ENCODE measurements around the gene LRMDA.

DNA sequence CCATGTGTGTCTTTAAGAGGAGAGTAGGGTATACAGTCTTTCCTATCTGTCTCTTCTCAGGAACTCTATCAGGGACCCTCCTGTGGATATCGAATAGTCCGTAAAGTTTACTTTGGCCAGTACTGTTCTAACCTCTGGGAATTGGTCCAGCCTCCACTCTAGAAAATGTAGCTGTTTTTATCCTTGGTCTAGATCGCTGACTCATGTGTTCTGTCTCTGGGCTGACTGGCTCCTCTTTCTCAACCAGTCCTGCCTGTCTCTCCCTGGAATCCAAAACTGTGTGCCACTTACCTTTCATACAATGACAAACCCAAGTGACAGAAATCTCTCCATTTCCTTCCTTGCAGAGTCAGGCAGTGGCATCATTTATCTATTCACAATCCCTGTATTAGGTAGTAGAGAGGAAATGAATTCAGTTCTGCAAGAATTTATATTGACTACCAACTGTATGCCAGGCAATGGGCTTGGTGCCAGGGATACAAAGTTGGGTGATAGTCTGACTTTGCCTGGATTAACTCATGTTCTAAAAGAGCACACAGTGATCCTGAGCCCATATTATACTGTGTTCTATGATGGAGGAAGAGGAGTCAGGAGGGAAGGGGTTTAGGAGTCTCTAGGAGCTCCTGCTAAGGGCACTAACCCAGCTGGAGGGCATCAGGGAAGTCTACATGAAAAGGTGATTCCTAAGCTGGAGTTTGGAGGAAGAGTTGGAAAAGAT lies 232.7 kb downstream of the LRMDA start:
- TF ChIP-seq POLR2A (IDR thresholded peaks at IDR 0.05) (no peak), POLR2AphosphoS5 (IDR thresholded peaks at IDR 0.05) (no peak)
- TF ChIP-seq, protein P1, sequence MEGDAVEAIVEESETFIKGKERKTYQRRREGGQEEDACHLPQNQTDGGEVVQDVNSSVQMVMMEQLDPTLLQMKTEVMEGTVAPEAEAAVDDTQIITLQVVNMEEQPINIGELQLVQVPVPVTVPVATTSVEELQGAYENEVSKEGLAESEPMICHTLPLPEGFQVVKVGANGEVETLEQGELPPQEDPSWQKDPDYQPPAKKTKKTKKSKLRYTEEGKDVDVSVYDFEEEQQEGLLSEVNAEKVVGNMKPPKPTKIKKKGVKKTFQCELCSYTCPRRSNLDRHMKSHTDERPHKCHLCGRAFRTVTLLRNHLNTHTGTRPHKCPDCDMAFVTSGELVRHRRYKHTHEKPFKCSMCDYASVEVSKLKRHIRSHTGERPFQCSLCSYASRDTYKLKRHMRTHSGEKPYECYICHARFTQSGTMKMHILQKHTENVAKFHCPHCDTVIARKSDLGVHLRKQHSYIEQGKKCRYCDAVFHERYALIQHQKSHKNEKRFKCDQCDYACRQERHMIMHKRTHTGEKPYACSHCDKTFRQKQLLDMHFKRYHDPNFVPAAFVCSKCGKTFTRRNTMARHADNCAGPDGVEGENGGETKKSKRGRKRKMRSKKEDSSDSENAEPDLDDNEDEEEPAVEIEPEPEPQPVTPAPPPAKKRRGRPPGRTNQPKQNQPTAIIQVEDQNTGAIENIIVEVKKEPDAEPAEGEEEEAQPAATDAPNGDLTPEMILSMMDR (IDR thresholded peaks at IDR 0.05): no peak
